A549 (cell line): ENCODE data around the gene TIMM10. TPM values are rescaled to one million over a fixed set of nuclear protein-coding genes. Genes with fewer than 3 reads are reported as not detected.

Experiments
- ATAC-seq, 2 experiments: fragments of 200-7000 bp in 1 of 2; fragments of >200 bp in 1 of 2; cut with Nextera tagmentation in 1 of 2; cut with Tn5 transposase in 1 of 2; 3 replicates each; pipeline versions ENCODE4 v1.8.0 to v1.9.1; 2018 to 2020; ENCODE audit warnings: mild to moderate bottlenecking in 1 of 2, moderate library complexity in 1 of 2
- CTCF ChIA-PET: fragments of 300-600 bp; sonication (Branson Sonifier 250); formaldehyde crosslinking; extraction: SDS; loops from one replicate; lab custom pipeline; 2021; ENCODE audit warnings: antibody characterized with exemption, inconsistent platforms; lab: Yijun Ruan, JAX
- POLR2A ChIA-PET: fragments of 350-600 bp; formaldehyde crosslinking; extraction: SDS; loops from one replicate; lab custom pipeline; 2021; ENCODE audit warnings: antibody characterized with exemption, inconsistent platforms; lab: Yijun Ruan, JAX
- DNase-seq, 2 experiments: peaks; one replicate each; pipeline versions ENCODE4 v3.0.0 to v3.0.0-alpha.2; 2011 to 2016; ENCODE audit warnings: low read depth in 1 of 2, low spot score in 1 of 2
- FAIRE-seq: peaks from 2 replicates; lab custom pipeline; 2011; peaks lifted over from hg19 to GRCh38; lab: Jason Lieb, UNC
- H3K27ac ChIP-seq, 2 experiments: fragments of >200 bp; sonication (Bioruptor Twin); formaldehyde crosslinking; 3 replicates each; pipeline ENCODE4 v1.5.1; 2016 to 2017
- H3K4me1 ChIP-seq: fragments of >200 bp; sonication (Bioruptor Twin); formaldehyde crosslinking; 3 replicates; pipeline ENCODE4 v1.6.1; 2016
- H3K4me2 ChIP-seq: fragments of >200 bp; sonication (Bioruptor Twin); formaldehyde crosslinking; 3 replicates; pipeline ENCODE4 v1.6.1; 2016
- H3K4me3 ChIP-seq: fragments of >200 bp; sonication (Bioruptor Twin); formaldehyde crosslinking; 3 replicates; pipeline ENCODE4 v1.5.1; 2016
- H3K9me3 ChIP-seq: fragments of >200 bp; sonication (Bioruptor Twin); formaldehyde crosslinking; 3 replicates; pipeline ENCODE4 v1.6.1; 2016
- ATOH8 ChIP-seq: fragments of 250-450 bp; sonication (Bioruptor Pico); IDR thresholded peaks from 2 replicates; pipeline ENCODE4 v1.5.0; 2020; ENCODE audit warnings: low read depth, mild to moderate bottlenecking, moderate library complexity
- CBX2 ChIP-seq: fragments of 200-600 bp; sonication (generic); IDR thresholded peaks from 2 replicates; pipeline ENCODE4 v1.6.1; 2016; ENCODE audit warnings: low read depth, mild to moderate bottlenecking, borderline replicate concordance
- CBX8 ChIP-seq: fragments of 200-600 bp; sonication (generic); IDR thresholded peaks from 2 replicates; pipeline ENCODE4 v1.6.1; 2016
- CEBPB ChIP-seq, 2 experiments: fragments of >200 bp in 1 of 2; sonication (Bioruptor Twin) in 1 of 2; formaldehyde crosslinking in 1 of 2; IDR thresholded peaks; 2 replicates each; pipeline ENCODE4 v1.6.1; 2012 to 2016
- CTCF ChIP-seq: fragments of >200 bp; sonication (Bioruptor Twin); formaldehyde crosslinking; IDR thresholded peaks from 3 replicates; pipeline ENCODE4 v1.5.1; 2016
- EHMT2 ChIP-seq: fragments of 200-600 bp; sonication (generic); IDR thresholded peaks from 2 replicates; pipeline ENCODE4 v1.6.1; 2016; ENCODE audit warnings: antibody characterized with exemption, low read depth, mild to moderate bottlenecking, moderate library complexity
- ESRRA ChIP-seq: fragments of 150-350 bp; IDR thresholded peaks from 2 replicates; pipeline ENCODE4 v1.6.1; 2014; ENCODE audit warnings: mild to moderate bottlenecking, low read length, borderline replicate concordance
- GATA3 ChIP-seq: IDR thresholded peaks from 2 replicates; pipeline ENCODE4 v1.6.1; 2012; ENCODE audit warnings: borderline replicate concordance
- HES2 ChIP-seq: fragments of >200 bp; sonication (Bioruptor Twin); formaldehyde crosslinking; IDR thresholded peaks from 2 replicates; pipeline ENCODE4 v1.6.1; 2016
- HMGXB4 ChIP-seq: fragments of 250-450 bp; sonication (Bioruptor Pico); IDR thresholded peaks from 2 replicates; pipeline ENCODE4 v1.5.0; 2021; ENCODE audit warnings: mild to moderate bottlenecking, moderate library complexity, borderline replicate concordance
- HOXA7 ChIP-seq: fragments of 250-450 bp; sonication (Bioruptor Pico); IDR thresholded peaks from 2 replicates; pipeline ENCODE4 v1.5.0; 2020; ENCODE audit warnings: mild to moderate bottlenecking, moderate library complexity
- HOXB13 ChIP-seq: fragments of 250-450 bp; sonication (Bioruptor Pico); IDR thresholded peaks from 2 replicates; pipeline ENCODE4 v1.5.0; 2020; ENCODE audit warnings: low read depth, mild to moderate bottlenecking, moderate library complexity
- MAZ ChIP-seq: fragments of 150-350 bp; IDR thresholded peaks from 2 replicates; pipeline ENCODE4 v1.6.1; 2014; ENCODE audit warnings: antibody characterized with exemption, low read depth, low read length, borderline replicate concordance
- POLR2A ChIP-seq: IDR thresholded peaks from 2 replicates; pipeline ENCODE4 v1.6.1; 2012; ENCODE audit warnings: mild to moderate bottlenecking, low read length
- REST ChIP-seq: fragments of 200-600 bp; sonication (generic); IDR thresholded peaks from 2 replicates; pipeline ENCODE4 v1.6.1; 2016; ENCODE audit warnings: antibody characterized with exemption, mild to moderate bottlenecking, moderate library complexity
- WGBS: methylation state at CpG from one replicate; pipeline ENCODE4 v1.1.6; 2017; ENCODE audit errors: missing lambda C conversion rate; 5-methylcytosine and 5-hydroxymethylcytosine counted together
- polyA plus RNA-seq, 4 experiments: library from polyadenylated mRNA; depleted of rRNA in 3 of 4; stranded (reverse); fragments of >200 nt; fragmentation: RNase III in 1 of 4; extraction: RNeasy Plus Mini Kit Qiagen cat#74134 plus additional on column Dnase treatment in 1 of 4; gene quantifications; 2 replicates in 3 of 4; 3 replicates in 1 of 4; pipeline ENCODE4 v1.2.3, GENCODE V29; 2011 to 2017

The TIMM10 gene
- polyA plus RNA-seq, 2 of the 4 experiments (the other 2 are of a cell fraction), result 179 to 248 TPM

GRCh38 chr11:57542582-57542981 lies 12.0 kb upstream of the TIMM10 start (continued):
- TF ChIP-seq REST, result no peak

GRCh38 chr11:57541169-57541568 lies 10.6 kb upstream of the TIMM10 start:
- ChIA-PET CTCF (interaction anchor here (1.2 to 1.4 kb wide), 3 partner anchors 14 to 103 kb away, joined by 3 to 6 read pairs (median 3); partner anchors contain the start of gene UBE2L6), POLR2A (no interaction called here)
- no peaks in the 10 kb centered on the region for H3K4me1 ChIP-seq
- 49% methylated on average over 5 of the region's 5 CpGs for WGBS
- H3K4me2 ChIP-seq, result no peak overlapping the region
- no peak for FAIRE-seq
- H3K27ac ChIP-seq, result no peak overlapping the region
- no peak overlapping the region for H3K4me3 ChIP-seq
- no peaks in the 10 kb centered on the region for H3K9me3 ChIP-seq
- DNase-seq, result no peak
- ATAC-seq, result no peak
- TF ChIP-seq HES2 (no peak), EHMT2 (no peak), ATOH8 (CRISPR knock-in tag) (no peak), HOXA7 (CRISPR knock-in tag) (no peak), CTCF (no peak), ESRRA (no peak), HMGXB4 (CRISPR knock-in tag) (no peak), GATA3 (no peak), CEBPB (IDR thresholded peaks at IDR 0.05) (no peak), HOXB13 (CRISPR knock-in tag) (no peak), POLR2A (no peak), CBX8 (no peak), CBX2 (no peak)

- no peak for DNase-seq
- POLR2A ChIA-PET, result no interaction called here
- no peak for ATAC-seq
- CTCF ChIA-PET, result interaction anchor here (0.8 to 1.4 kb wide), 6 partner anchors 12 to 985 kb away, joined by 3 to 7 read pairs (median 4); partner anchors contain the start of gene UBE2L6
- Histone ChIP-seq H3K4me1 (no peaks in the 10 kb centered on the region), H3K9me3 (no peaks in the 10 kb centered on the region), H3K27ac (no peak overlapping the region), H3K4me3 (no peak overlapping the region), H3K4me2 (no peak overlapping the region)
- WGBS, result 6% methylated on average over 1 of the region's 1 CpG
- no peak for FAIRE-seq
- no peak for TF ChIP-seq MAZ
- no peak for TF ChIP-seq HOXB13 (CRISPR knock-in tag)
Measured at GRCh38 chr11:57539342-57539741, 8.8 kb upstream of the TIMM10 start.
